HCT116 (cell line): ENCODE data around the gene PTPRJ. TPM values are rescaled to one million over a fixed set of nuclear protein-coding genes. Genes with fewer than 3 reads are reported as not detected.

Experiments
- ATAC-seq: fragments of 200-7000 bp; cut with Tn5 transposase; 2 replicates; pipeline ENCODE4 v1.9.1; 2020; ENCODE audit warnings: mild to moderate bottlenecking, moderate library complexity
- BruUV-seq: library from RNA; stranded (reverse); fragments of 400-500 nt; replicated peaks from 2 replicates; lab custom pipeline; 2021; lab: Mats Ljungman, UMichigan
- CTCF ChIA-PET: fragments of 300-600 bp; sonication (Branson Sonifier 250); formaldehyde crosslinking; loops from one replicate; lab custom pipeline; 2021; ENCODE audit warnings: antibody characterized with exemption; lab: Charles Lee
- POLR2A ChIA-PET: fragments of 300-600, 350-600 bp; sonication (Branson Sonifier 250); formaldehyde crosslinking; loops from one replicate; lab custom pipeline; 2021; ENCODE audit warnings: antibody characterized with exemption; lab: Charles Lee
- RAD21 ChIA-PET, 2 experiments: fragments of 300-600 bp; sonication (Branson Sonifier 250); formaldehyde crosslinking; loops; one replicate each; lab custom pipeline; 2023; ENCODE audit warnings: low total read pairs in 2 of 2; ENCODE audit not compliant: uncharacterized antibody in 2 of 2, unreplicated experiment in 2 of 2, low non-redundant PET in 1 of 2; lab: Charles Lee
- DNase-seq: peaks from one replicate; pipeline ENCODE4 v3.0.0-alpha.2; 2010; ENCODE audit warnings: low read depth, low spot score
- H2AFZ ChIP-seq: fragments of 200-600 bp; shearing (Covaris generic), sonication (generic); 2 replicates; pipeline ENCODE4 v1.6.1; 2017; ENCODE audit warnings: low read depth, mixed run types, mixed read lengths, antibody characterized with exemption, low read length; ENCODE audit not compliant: poor library complexity, severe bottlenecking
- H3K27ac ChIP-seq: 2 replicates; pipeline ENCODE4 v1.5.1; 2012; ENCODE audit warnings: low read depth, low read length
- H3K27me3 ChIP-seq: fragments of 200-600 bp; sonication (generic); 2 replicates; pipeline ENCODE4 v1.6.1; 2016; ENCODE audit warnings: mixed run types, low read length, mixed read lengths; ENCODE audit not compliant: insufficient read depth
- H3K36me3 ChIP-seq, 2 experiments: fragments of 200-500 bp in 1 of 2; fragments of 200-600 bp in 1 of 2; sonication (Bioruptor generic) in 1 of 2; sonication (generic) in 1 of 2; 2 replicates each; pipeline versions ENCODE4 v1.5.1 to v1.6.1; 2014 to 2016; ENCODE audit warnings: low read length in 2 of 2, inconsistent platforms in 1 of 2, mixed read lengths in 1 of 2, mixed run types in 1 of 2; ENCODE audit not compliant: insufficient read depth in 2 of 2, control insufficient read depth in 1 of 2
- H3K4me1 ChIP-seq, 2 experiments: fragments of 200-600 bp in 1 of 2; sonication (generic) in 1 of 2; 2 replicates each; pipeline versions ENCODE4 v1.5.1 to v1.6.1; 2012 to 2017; ENCODE audit warnings: low read length in 2 of 2, inconsistent platforms in 1 of 2, mild to moderate bottlenecking in 1 of 2, mixed read lengths in 1 of 2, mixed run types in 1 of 2, moderate library complexity in 1 of 2; ENCODE audit not compliant: insufficient read depth in 2 of 2, control insufficient read depth in 1 of 2
- H3K4me2 ChIP-seq: fragments of 200-600 bp; sonication (generic); 2 replicates; pipeline ENCODE4 v1.6.1; 2017; ENCODE audit warnings: mixed run types, low read length, mixed read lengths
- H3K4me3 ChIP-seq, 2 experiments: fragments of 200-600 bp in 1 of 2; sonication (generic) in 1 of 2; replicated peaks in 1 of 2; 2 replicates each; pipeline ENCODE4 v1.5.1; 2011 to 2016; ENCODE audit warnings: low read length in 2 of 2, control low read depth in 1 of 2, low read depth in 1 of 2, mild to moderate bottlenecking in 1 of 2, mixed read lengths in 1 of 2, mixed run types in 1 of 2
- H3K79me2 ChIP-seq: fragments of 200-600 bp; sonication (generic); 2 replicates; pipeline ENCODE4 v1.6.1; 2017; ENCODE audit warnings: mild to moderate bottlenecking, mixed run types, low read length, moderate library complexity, mixed read lengths; ENCODE audit not compliant: insufficient read depth
- H3K9ac ChIP-seq: fragments of 200-600 bp; sonication (generic); 2 replicates; pipeline ENCODE4 v1.6.1; 2016; ENCODE audit warnings: low read length, mixed read lengths
- H3K9me2 ChIP-seq: fragments of 200-600 bp; sonication (generic), shearing (Covaris generic); 2 replicates; pipeline ENCODE4 v1.6.1; 2017; ENCODE audit warnings: mixed run types, mild to moderate bottlenecking, moderate library complexity; ENCODE audit not compliant: insufficient read depth
- H3K9me3 ChIP-seq, 2 experiments: fragments of 200-500 bp in 1 of 2; fragments of 200-600 bp in 1 of 2; sonication (Bioruptor generic) in 1 of 2; sonication (generic) in 1 of 2; 2 replicates each; pipeline ENCODE4 v1.6.1; 2014 to 2017; ENCODE audit warnings: low read length in 2 of 2, mixed read lengths in 2 of 2, inconsistent platforms in 1 of 2, low read depth in 1 of 2, mild to moderate bottlenecking in 1 of 2, mixed run types in 1 of 2, moderate library complexity in 1 of 2; ENCODE audit not compliant: control insufficient read depth in 1 of 2, insufficient read depth in 1 of 2
- H4K20me1 ChIP-seq: fragments of 200-600 bp; sonication (generic), shearing (Covaris generic); 2 replicates; pipeline ENCODE4 v1.6.1; 2017; ENCODE audit warnings: mixed run types, mild to moderate bottlenecking, moderate library complexity; ENCODE audit not compliant: insufficient read depth
- CBX3 ChIP-seq: IDR thresholded peaks from 2 replicates; pipeline ENCODE4 v1.6.1; 2012; ENCODE audit warnings: low read depth
- CTCF ChIP-seq, 3 experiments: fragments of 200-600 bp in 1 of 3; sonication (generic) in 1 of 3; IDR thresholded peaks in 2 of 3; conservative IDR thresholded peaks in 1 of 3; 2 replicates each; pipeline ENCODE4 v1.5.1; 2012 to 2017; ENCODE audit warnings: low read depth in 2 of 3, low read length in 2 of 3, antibody characterized with exemption in 1 of 3, borderline replicate concordance in 1 of 3, control low read depth in 1 of 3, mild to moderate bottlenecking in 1 of 3, mixed read lengths in 1 of 3, mixed run types in 1 of 3, moderate library complexity in 1 of 3; ENCODE audit not compliant: insufficient read depth in 1 of 3
- EGR1 ChIP-seq: IDR thresholded peaks from 2 replicates; pipeline ENCODE4 v1.6.1; 2012; ENCODE audit warnings: low read depth
- ELF1 ChIP-seq: IDR thresholded peaks from 2 replicates; pipeline ENCODE4 v1.6.1; 2012; ENCODE audit warnings: low read depth, borderline replicate concordance
- EZH2 ChIP-seq: fragments of 200-600 bp; sonication (generic); IDR thresholded peaks from 2 replicates; pipeline ENCODE4 v1.6.1; 2017; ENCODE audit warnings: antibody characterized with exemption, mixed run types
- EZH2phosphoT487 ChIP-seq: fragments of 200-600 bp; IDR thresholded peaks from 2 replicates; pipeline ENCODE4 v1.6.1; 2018; ENCODE audit warnings: antibody characterized with exemption, borderline replicate concordance
- FOSL1 ChIP-seq: IDR thresholded peaks from 2 replicates; pipeline ENCODE4 v1.6.1; 2012; ENCODE audit warnings: low read depth
- MAX ChIP-seq: IDR thresholded peaks from 2 replicates; pipeline ENCODE4 v1.6.1; 2012
- POLR2A ChIP-seq: IDR thresholded peaks from 2 replicates; pipeline ENCODE4 v1.7.0; 2011; ENCODE audit warnings: borderline replicate concordance; ENCODE audit not compliant: insufficient read depth, insufficient read length; ENCODE audit errors: extremely low read depth
- POLR2AphosphoS5 ChIP-seq: IDR thresholded peaks from 2 replicates; pipeline ENCODE4 v1.6.1; 2011; ENCODE audit warnings: mild to moderate bottlenecking, low read depth, low read length, moderate library complexity
- RAD21 ChIP-seq: IDR thresholded peaks from 2 replicates; pipeline ENCODE4 v1.6.1; 2012; ENCODE audit warnings: low read depth, mild to moderate bottlenecking
- SP1 ChIP-seq: IDR thresholded peaks from 2 replicates; pipeline ENCODE4 v1.6.1; 2012; ENCODE audit warnings: low read depth
- SRF ChIP-seq: IDR thresholded peaks from 2 replicates; pipeline ENCODE4 v1.6.1; 2012; ENCODE audit warnings: low read depth
- TCF7L2 ChIP-seq: IDR thresholded peaks from 2 replicates; pipeline ENCODE4 v1.7.0; 2011; ENCODE audit warnings: borderline replicate concordance, inconsistent platforms; ENCODE audit not compliant: insufficient read depth, insufficient read length; ENCODE audit errors: extremely low read depth
- YY1 ChIP-seq: IDR thresholded peaks from 2 replicates; pipeline ENCODE4 v1.6.1; 2011; ENCODE audit warnings: low read length, low read depth, moderate library complexity, mild to moderate bottlenecking; ENCODE audit not compliant: insufficient replicate concordance; ENCODE audit errors: extremely low read depth
- ZNF274 ChIP-seq: fragments of 200-500 bp; sonication (Bioruptor generic); IDR thresholded peaks from 2 replicates; pipeline ENCODE4 v1.6.1; 2014; ENCODE audit warnings: mild to moderate bottlenecking, low read depth, low read length, inconsistent platforms
- intact Hi-C: fragments of 100-400 bp; cut with micrococcal nuclease; formaldehyde crosslinking; loops from 2 replicates; pipeline ENCODE4 v1.10.0; 2022
- total RNA-seq: library from RNA; stranded (reverse); gene quantifications from one replicate; pipeline ENCODE4 v1.2.1, GENCODE V29; 2021; ENCODE audit not compliant: unreplicated experiment
- TF ChIP-seq, protein P1 (sequence below): IDR thresholded peaks from 2 replicates; pipeline ENCODE4 v1.6.1; 2012; ENCODE audit warnings: low read depth
- TF ChIP-seq, protein P2 (sequence below): IDR thresholded peaks from 2 replicates; pipeline ENCODE4 v1.6.1; 2011; ENCODE audit warnings: mild to moderate bottlenecking, low read length, moderate library complexity; ENCODE audit not compliant: insufficient replicate concordance; ENCODE audit errors: extremely low read depth

PTPRJ gene
- total RNA-seq, 1 experiment from 2014 or later = 19.1 TPM

- Histone ChIP-seq H3K79me2 (peaks cover 16% of the 10 kb centered on the region), H3K4me3 (no peak overlapping the region), H3K9me3 (no peaks in the 10 kb centered on the region), H3K36me3 (no peaks in the 10 kb centered on the region), H3K9ac (no peak overlapping the region), H4K20me1 (no peaks in the 10 kb centered on the region), H3K27me3 (no peaks in the 10 kb centered on the region), H3K27ac (no peak overlapping the region), H2AFZ (no peak overlapping the region), H3K9me2 (no peaks in the 10 kb centered on the region), H3K4me1 (peaks cover 8 to 16% of the 10 kb centered on the region in 2 experiments), H3K4me2 (no peak overlapping the region)
- POLR2A ChIA-PET = no interaction called here
- CTCF ChIA-PET = no interaction called here
- no TSS peak for BruUV-seq
- no peak for DNase-seq
- RAD21 ChIA-PET = no interaction called here
- no peak for TF ChIP-seq ZNF274
- TF ChIP-seq YY1 = no peak
- TF ChIP-seq SP1 = no peak
- TF ChIP-seq POLR2AphosphoS5 = no peak
- no peak for TF ChIP-seq EZH2
- TF ChIP-seq EZH2phosphoT487 = no peak
- TF ChIP-seq FOSL1 = no peak
- no peak for TF ChIP-seq CBX3
- TF ChIP-seq, protein P1, sequence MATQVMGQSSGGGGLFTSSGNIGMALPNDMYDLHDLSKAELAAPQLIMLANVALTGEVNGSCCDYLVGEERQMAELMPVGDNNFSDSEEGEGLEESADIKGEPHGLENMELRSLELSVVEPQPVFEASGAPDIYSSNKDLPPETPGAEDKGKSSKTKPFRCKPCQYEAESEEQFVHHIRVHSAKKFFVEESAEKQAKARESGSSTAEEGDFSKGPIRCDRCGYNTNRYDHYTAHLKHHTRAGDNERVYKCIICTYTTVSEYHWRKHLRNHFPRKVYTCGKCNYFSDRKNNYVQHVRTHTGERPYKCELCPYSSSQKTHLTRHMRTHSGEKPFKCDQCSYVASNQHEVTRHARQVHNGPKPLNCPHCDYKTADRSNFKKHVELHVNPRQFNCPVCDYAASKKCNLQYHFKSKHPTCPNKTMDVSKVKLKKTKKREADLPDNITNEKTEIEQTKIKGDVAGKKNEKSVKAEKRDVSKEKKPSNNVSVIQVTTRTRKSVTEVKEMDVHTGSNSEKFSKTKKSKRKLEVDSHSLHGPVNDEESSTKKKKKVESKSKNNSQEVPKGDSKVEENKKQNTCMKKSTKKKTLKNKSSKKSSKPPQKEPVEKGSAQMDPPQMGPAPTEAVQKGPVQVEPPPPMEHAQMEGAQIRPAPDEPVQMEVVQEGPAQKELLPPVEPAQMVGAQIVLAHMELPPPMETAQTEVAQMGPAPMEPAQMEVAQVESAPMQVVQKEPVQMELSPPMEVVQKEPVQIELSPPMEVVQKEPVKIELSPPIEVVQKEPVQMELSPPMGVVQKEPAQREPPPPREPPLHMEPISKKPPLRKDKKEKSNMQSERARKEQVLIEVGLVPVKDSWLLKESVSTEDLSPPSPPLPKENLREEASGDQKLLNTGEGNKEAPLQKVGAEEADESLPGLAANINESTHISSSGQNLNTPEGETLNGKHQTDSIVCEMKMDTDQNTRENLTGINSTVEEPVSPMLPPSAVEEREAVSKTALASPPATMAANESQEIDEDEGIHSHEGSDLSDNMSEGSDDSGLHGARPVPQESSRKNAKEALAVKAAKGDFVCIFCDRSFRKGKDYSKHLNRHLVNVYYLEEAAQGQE = no peak
- TF ChIP-seq, protein P2, sequence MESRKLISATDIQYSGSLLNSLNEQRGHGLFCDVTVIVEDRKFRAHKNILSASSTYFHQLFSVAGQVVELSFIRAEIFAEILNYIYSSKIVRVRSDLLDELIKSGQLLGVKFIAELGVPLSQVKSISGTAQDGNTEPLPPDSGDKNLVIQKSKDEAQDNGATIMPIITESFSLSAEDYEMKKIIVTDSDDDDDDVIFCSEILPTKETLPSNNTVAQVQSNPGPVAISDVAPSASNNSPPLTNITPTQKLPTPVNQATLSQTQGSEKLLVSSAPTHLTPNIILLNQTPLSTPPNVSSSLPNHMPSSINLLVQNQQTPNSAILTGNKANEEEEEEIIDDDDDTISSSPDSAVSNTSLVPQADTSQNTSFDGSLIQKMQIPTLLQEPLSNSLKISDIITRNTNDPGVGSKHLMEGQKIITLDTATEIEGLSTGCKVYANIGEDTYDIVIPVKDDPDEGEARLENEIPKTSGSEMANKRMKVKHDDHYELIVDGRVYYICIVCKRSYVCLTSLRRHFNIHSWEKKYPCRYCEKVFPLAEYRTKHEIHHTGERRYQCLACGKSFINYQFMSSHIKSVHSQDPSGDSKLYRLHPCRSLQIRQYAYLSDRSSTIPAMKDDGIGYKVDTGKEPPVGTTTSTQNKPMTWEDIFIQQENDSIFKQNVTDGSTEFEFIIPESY = no peak
- TF ChIP-seq MAX = no peak
- no peak for TF ChIP-seq POLR2A
- TF ChIP-seq ELF1 = no peak
- TF ChIP-seq SRF = no peak
- TF ChIP-seq TCF7L2 = no peak
- TF ChIP-seq RAD21 = no peak
- TF ChIP-seq EGR1 = no peak
- no peak for TF ChIP-seq CTCF (IDR thresholded peaks at IDR 0.05 in 2 of 3, conservative IDR thresholded peaks at IDR 0.05 in 1 of 3; ENCODE audit: borderline replicate concordance in 1 of 3, insufficient read depth in 1 of 3, low read depth in 2 of 3, low read length in 2 of 3)
- ATAC-seq = no peak
- intact Hi-C loops = no loop called here
These were observed 36.9 kb downstream of the PTPRJ start for GRCh38 chr11:48017105-48017830.
